HTR-8/SVneo (cell line): ENCODE results near the gene PAGE2B.
"Not testable (repeated sequence)": the region's sequence is repeated elsewhere in the genome, so short reads cannot be mapped to it uniquely, and the experiment has no call there.

ENCODE experiments used
- DNase-seq: peaks from one replicate; pipeline ENCODE4 v3.0.0; 2011; ENCODE audit warnings: low spot score, mixed read lengths; ENCODE audit not compliant: insufficient read length
- FAIRE-seq: peaks from 2 replicates; lab custom pipeline; 2011; peaks lifted over from hg19 to GRCh38; lab: Jason Lieb, UNC

The PAGE2B gene

DNA sequence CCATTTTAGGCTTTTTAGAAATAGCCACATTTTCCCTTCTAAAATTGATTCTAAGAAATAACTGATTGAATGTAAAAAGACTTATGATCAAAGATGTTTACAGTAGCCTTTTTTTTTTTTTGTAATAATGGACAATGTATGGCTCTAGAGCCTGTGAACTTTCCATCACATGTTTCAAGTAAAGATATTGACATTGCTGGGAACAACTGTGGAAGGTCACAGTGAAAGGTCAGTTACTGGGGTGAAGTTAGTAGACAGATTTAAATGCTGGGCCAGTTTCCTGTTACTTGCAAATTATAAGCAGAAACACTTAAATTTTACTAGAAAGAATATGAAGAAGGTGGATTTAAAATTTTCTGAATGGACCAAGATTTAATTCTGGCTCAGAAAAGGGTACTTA is 32.4 kb downstream of the PAGE2B start:
- no peak for FAIRE-seq
- DNase-seq, result no peak

DNA sequence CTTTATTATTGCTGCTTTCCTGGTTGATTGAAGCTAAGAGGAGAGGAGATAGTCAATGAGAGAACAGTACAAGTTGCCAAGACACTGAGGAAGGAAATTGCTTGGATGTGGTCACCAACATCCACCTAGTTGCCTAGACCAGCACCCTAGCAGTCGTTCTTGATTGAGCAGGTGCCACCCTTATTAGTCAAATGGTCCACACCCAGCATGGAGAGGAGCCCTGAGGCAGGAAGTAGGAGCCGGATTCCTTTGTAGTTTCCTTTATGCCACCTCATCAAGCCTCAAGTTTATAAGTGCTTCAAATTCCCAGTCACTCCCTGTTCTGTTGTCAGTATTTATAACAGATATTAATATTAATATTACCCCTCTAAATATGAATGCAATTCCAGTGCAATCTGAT is 33.1 kb downstream of the PAGE2B start:
- no peak for DNase-seq

DNA sequence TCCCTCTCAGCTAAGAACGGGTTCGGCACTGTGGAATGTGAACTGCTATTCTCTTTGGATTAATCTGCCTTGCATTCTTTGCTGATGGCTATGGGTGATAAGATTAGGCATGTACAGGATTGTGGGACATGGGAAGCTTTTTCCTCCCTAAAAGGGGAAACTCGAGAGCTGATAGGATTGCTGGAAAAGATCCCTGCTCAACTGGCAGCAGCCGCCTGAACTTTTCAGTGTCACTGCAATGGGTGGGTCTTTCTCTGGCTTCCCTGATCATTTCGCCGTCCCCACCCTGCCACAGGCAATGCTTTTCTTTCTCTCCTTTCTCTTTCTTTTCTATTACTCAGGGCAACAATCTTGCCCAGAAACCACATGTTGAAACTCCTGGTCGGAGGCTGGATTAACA is 34.5 kb downstream of the PAGE2B start:
- FAIRE-seq, result no peak
- DNase-seq, result no peak

More for the DNA sequence above, 33.1 kb downstream of the PAGE2B start:
- no peak for FAIRE-seq

DNA sequence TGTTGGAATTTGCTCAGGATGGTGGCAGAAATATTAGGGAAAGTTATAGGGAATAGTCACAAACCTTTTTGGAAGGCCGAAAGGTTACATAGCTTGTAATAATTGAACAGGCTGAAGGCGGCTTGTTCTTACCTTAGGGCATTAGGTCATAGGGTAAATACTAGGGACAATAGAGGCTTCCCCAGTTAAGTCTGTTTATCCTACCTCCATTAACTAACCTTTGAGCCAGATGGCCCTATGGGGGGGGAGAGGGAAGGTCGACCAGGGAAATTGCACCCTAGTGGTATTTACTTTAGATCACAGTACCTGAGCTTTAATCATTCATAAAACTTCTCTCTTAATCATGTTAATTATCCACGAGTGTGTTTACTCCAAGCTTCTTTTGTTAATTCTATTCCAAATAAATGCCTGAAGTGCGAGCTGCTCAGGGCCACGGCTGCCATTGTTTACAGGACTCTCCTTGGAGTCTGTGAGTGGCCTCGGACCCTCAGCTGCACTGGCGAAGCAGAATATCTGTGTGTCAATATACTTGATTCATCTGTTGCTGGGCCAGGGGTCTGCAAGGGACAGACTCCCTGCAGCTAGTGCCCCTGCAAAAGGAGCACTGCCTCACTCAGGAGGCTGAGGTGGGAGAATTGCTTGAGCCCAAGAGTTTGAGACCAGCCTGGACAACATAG is 36.9 kb downstream of the PAGE2B start:
- no peak for DNase-seq
- FAIRE-seq, result no peak

GRCh38 chrX:55116589-55116988 is 41.8 kb downstream of the PAGE2B start:
- not testable (repeated sequence) for DNase-seq, FAIRE-seq

GRCh38 chrX:55118574-55118973 is 43.7 kb downstream of the PAGE2B start:
- FAIRE-seq (no peak), DNase-seq (no peak)

- FAIRE-seq, result no peak
Observed at GRCh38 chrX:55119271-55119670, 44.4 kb downstream of the PAGE2B start.

DNA sequence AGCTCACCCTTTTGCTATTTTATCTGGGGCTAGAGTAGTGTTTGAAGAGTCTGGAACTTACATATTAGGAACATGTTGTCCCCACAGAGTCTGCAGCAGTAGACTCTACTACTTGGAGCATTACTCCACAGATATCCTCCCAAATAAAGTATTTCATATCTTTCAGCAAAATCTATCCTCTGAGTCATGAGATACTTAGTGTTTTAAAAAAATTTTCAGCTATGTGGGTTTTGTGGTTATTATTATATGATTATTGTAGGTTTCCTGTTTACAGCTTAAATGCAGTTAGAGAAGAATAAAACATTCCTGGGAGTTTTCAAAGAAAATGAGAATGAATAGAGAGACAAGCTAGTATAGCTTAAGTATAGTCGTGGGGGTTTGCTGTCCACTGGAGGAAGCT is 44.9 kb downstream of the PAGE2B start:
- FAIRE-seq, result no peak
- DNase-seq, result no peak

More at GRCh38 chrX:55119271-55119670, 44.4 kb downstream of the PAGE2B start:
- no peak for DNase-seq

- DNase-seq (no peak), FAIRE-seq (no peak)
Observed at GRCh38 chrX:55120761-55121358, 46.0 kb downstream of the PAGE2B start.

GRCh38 chrX:55123900-55124299 is 49.1 kb downstream of the PAGE2B start:
- no peak for DNase-seq
- no peak for FAIRE-seq

- no peak for FAIRE-seq
- DNase-seq, result no peak
Observed at GRCh38 chrX:55127692-55128091, 52.9 kb downstream of the PAGE2B start.
